IPS-18c (cell line): Measurements from ENCODE around the gene DEFB121.
"Not testable (repeated sequence)": the region's sequence is repeated elsewhere in the genome, so short reads cannot be mapped to it uniquely, and the experiment has no call there.

ENCODE experiments used
- H3K4me3 ChIP-seq: 2 replicates; pipeline ENCODE4 v1.7.0; 2013; ENCODE audit warnings: low read depth, mild to moderate bottlenecking, low read length, moderate library complexity; ENCODE audit not compliant: insufficient read depth
- H3K9me3 ChIP-seq: one replicate; pipeline ENCODE4 v1.6.1; 2013; ENCODE audit warnings: mild to moderate bottlenecking, low read length, moderate library complexity; ENCODE audit not compliant: control insufficient read depth, insufficient read depth

Gene DEFB121

GRCh38 chr20:31390490-31390889 is 15.5 kb downstream of the DEFB121 start, which contains the start of gene DEFB119:
Gene DEFB119 (minus strand): TSS chr20:31390590. CDS start chr20:31390483, 107 bp downstream.
- Histone ChIP-seq H3K9me3 (peaks cover 3% of the 10 kb centered on the region), H3K4me3 (no peak within 1 kb of the TSS)

DNA sequence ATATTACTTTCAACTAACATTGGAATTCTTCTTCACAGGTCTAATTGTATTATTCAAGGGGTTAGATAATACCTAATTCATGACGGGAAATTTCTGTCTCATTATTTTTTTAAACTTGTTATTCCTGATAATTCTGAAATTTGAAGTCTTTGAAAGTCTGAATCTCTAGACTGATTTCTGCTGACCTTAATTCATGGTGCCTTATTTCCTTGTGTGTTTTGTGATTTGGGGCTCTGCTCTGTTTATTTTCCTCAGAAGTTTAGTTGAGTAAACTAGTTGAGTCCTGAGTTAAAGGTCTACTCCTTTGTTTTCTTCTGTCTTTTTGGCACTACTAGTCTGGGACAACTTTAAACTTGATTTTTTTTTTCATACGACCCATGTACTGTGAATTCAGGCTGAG is 31.7 kb downstream of the DEFB121 start:
- Histone ChIP-seq H3K4me3 (no peak overlapping the region), H3K9me3 (peaks cover 9% of the 10 kb centered on the region)

- Histone ChIP-seq H3K9me3 (peaks cover 18% of the 10 kb centered on the region), H3K4me3 (no peak within 1 kb of the TSS)
These were observed 37.7 kb downstream of the DEFB121 start, which contains the start of gene DEFB118 for GRCh38 chr20:31368301-31368700. Gene DEFB118 (plus strand): TSS chr20:31368601. CDS start chr20:31368651, 50 bp downstream.

DNA sequence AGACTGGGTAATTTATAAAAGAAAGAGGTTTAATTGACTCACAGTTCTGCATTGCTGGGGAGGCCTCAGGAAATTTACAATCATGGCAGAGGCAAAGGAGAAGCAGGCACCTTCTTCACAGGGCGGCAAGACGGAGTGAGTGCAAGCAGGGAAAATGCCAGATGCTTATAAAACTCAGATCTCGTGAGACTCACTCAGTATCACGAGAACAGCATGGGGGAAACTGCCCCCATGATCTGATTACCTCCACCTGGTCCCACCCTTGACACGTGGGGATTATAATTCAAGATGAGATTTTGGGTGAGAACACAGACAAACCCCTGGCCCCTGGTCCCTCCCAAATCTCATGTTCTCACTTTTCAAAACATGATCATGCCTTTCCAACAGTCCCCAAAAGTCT is 41.7 kb downstream of the DEFB121 start:
- H3K9me3 ChIP-seq: peaks cover 20% of the 10 kb centered on the region
- H3K4me3 ChIP-seq: not testable (repeated sequence)

DNA sequence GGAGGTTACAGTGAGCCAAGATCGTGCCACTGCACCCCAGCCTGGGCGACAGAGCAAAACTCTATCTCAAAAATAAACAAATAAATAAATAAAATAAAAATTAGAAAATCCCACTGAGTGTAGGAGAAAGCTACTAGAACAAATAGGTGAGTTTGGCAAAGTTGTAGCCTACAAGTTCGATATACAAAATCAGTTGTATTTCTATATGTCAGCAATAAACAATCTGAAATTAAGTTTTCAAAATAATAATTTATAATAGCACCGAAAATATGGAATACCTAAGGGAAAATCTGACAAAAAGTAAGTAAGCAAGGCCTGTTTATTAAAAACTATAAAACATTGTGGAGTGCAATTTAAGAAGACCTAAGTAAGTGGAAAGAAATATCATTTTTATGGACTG is 42.7 kb downstream of the DEFB121 start:
- Histone ChIP-seq H3K9me3 (peaks cover 14% of the 10 kb centered on the region), H3K4me3 (no peak overlapping the region)

GRCh38 chr20:31355981-31356380 is 50.0 kb downstream of the DEFB121 start:
- peaks cover 5% of the 10 kb centered on the region for H3K9me3 ChIP-seq
- H3K4me3 ChIP-seq: no peak overlapping the region
